Measurements from ENCODE around the gene BRD1.

- TF ChIP-seq POLR2A (IDR thresholded peaks at IDR 0.05), result no peak
- TF ChIP-seq CTCF (IDR thresholded peaks at IDR 0.05), result no peak
These were observed 20.5 kb downstream of the BRD1 start for GRCh38 chr22:49807129-49807528.
